HepG2 (cell line): ENCODE results near the gene C1orf198. TPM values are rescaled to one million over a fixed set of nuclear protein-coding genes. Genes with fewer than 3 reads are reported as not detected.

Source experiments
- ELF1 ChIP-seq: sonication (generic); formaldehyde crosslinking; IDR thresholded peaks from 2 replicates; pipeline ENCODE4 v1.4.0; 2020; ENCODE audit warnings: missing genetic modification reagents
- FOXP4 ChIP-seq: sonication (generic); formaldehyde crosslinking; IDR thresholded peaks from 2 replicates; pipeline ENCODE4 v1.4.0; 2020; ENCODE audit warnings: missing genetic modification reagents
- HDAC1 ChIP-seq: sonication (generic); formaldehyde crosslinking; IDR thresholded peaks from 2 replicates; pipeline ENCODE4 v1.5.1; 2020; ENCODE audit warnings: mild to moderate bottlenecking, missing genetic modification reagents
- KLF6 ChIP-seq: IDR thresholded peaks from 2 replicates; pipeline ENCODE4 v1.8.0; 2016; ENCODE audit warnings: missing biosample characterization, missing genetic modification reagents
- RBM22 ChIP-seq: fragments of 200-400 bp; formaldehyde crosslinking; optimal IDR thresholded peaks from 2 replicates; pipeline ENCODE3; 2017; ENCODE audit warnings: mild to moderate bottlenecking, low read length, moderate library complexity
- TCF12 ChIP-seq, 2 experiments: fragments of 450-650 bp in 1 of 2; sonication (generic) in 1 of 2; formaldehyde crosslinking in 1 of 2; IDR thresholded peaks; 2 replicates each; pipeline versions ENCODE4 v1.6.1 to v1.8.0; 2017 to 2022; ENCODE audit warnings: antibody characterized with exemption in 1 of 2, mild to moderate bottlenecking in 1 of 2, missing genetic modification reagents in 1 of 2, moderate library complexity in 1 of 2
- ZBTB20 ChIP-seq: sonication (generic); formaldehyde crosslinking; IDR thresholded peaks from 2 replicates; pipeline ENCODE4 v1.8.1; 2023; ENCODE audit warnings: missing genetic modification reagents, low read depth, mild to moderate bottlenecking, borderline replicate concordance
- ZBTB44 ChIP-seq: sonication (generic); formaldehyde crosslinking; IDR thresholded peaks from 2 replicates; pipeline ENCODE4 v1.4.0; 2020; ENCODE audit warnings: missing genetic modification reagents
- ZEB1 ChIP-seq: IDR thresholded peaks from 2 replicates; pipeline ENCODE4 v1.6.1; 2012; ENCODE audit warnings: mild to moderate bottlenecking, low read depth, inconsistent platforms; ENCODE audit not compliant: insufficient replicate concordance
- ZFX ChIP-seq: sonication (generic); formaldehyde crosslinking; IDR thresholded peaks from 2 replicates; pipeline ENCODE4 v1.4.0; 2020; ENCODE audit warnings: mild to moderate bottlenecking, low read depth, missing genetic modification reagents, moderate library complexity
- ZNF225 ChIP-seq: sonication (generic); formaldehyde crosslinking; IDR thresholded peaks from 2 replicates; pipeline ENCODE4 v1.4.0; 2020; ENCODE audit warnings: mild to moderate bottlenecking, missing genetic modification reagents
- ZNF552 ChIP-seq: sonication (generic); formaldehyde crosslinking; IDR thresholded peaks from 2 replicates; pipeline ENCODE4 v1.9.0; 2022; ENCODE audit warnings: missing genetic modification reagents, mild to moderate bottlenecking, borderline replicate concordance
- ZNF607 ChIP-seq: sonication (generic); formaldehyde crosslinking; IDR thresholded peaks from 2 replicates; pipeline ENCODE4 v1.5.1; 2020; ENCODE audit warnings: missing genetic modification reagents, mild to moderate bottlenecking, borderline replicate concordance
- ZNF740 ChIP-seq: sonication (generic); formaldehyde crosslinking; IDR thresholded peaks from 2 replicates; pipeline ENCODE4 v1.4.0; 2020; ENCODE audit warnings: missing genetic modification reagents
- ZSCAN22 ChIP-seq: sonication (generic); formaldehyde crosslinking; IDR thresholded peaks from 2 replicates; pipeline ENCODE4 v1.4.0; 2020; ENCODE audit warnings: mild to moderate bottlenecking, missing genetic modification reagents
- ZZZ3 ChIP-seq: sonication (generic); formaldehyde crosslinking; IDR thresholded peaks from 2 replicates; pipeline ENCODE4 v1.4.0; 2020; ENCODE audit warnings: missing genetic modification reagents, mild to moderate bottlenecking, borderline replicate concordance
- polyA plus RNA-seq, 8 experiments: library from polyadenylated mRNA; depleted of rRNA in 3 of 8; stranded (reverse) in 7 of 8; unstranded in 1 of 8; fragments of >200 nt; fragmentation: Illumina TruSeq in 4 of 8; extraction: Trizol in 4 of 8; gene quantifications; 2 replicates each; pipeline versions ENCODE4 v1.2.1 to v1.2.3, GENCODE V29; 2011 to 2016; ENCODE audit warnings: low read depth in 4 of 8, missing spikeins in 1 of 8, mixed read lengths in 1 of 8; ENCODE audit not compliant: insufficient read depth in 1 of 8
- total RNA-seq, 5 experiments: library from RNA; depleted of rRNA; stranded (reverse); fragments of >200 nt; fragmentation: Illumina TruSeq; extraction: Trizol; gene quantifications; 2 replicates each; pipeline ENCODE4 v1.2.3, GENCODE V29; 2016; ENCODE audit warnings: low read depth in 1 of 5
- TF ChIP-seq, protein P1 (sequence below): sonication (generic); formaldehyde crosslinking; IDR thresholded peaks from 2 replicates; pipeline ENCODE4 v1.4.0; 2020; ENCODE audit warnings: mild to moderate bottlenecking, missing genetic modification reagents, borderline replicate concordance
- TF ChIP-seq, protein P2 (sequence below): sonication (generic); formaldehyde crosslinking; IDR thresholded peaks from 2 replicates; pipeline ENCODE4 v1.5.1; 2020; ENCODE audit warnings: mild to moderate bottlenecking, missing genetic modification reagents, moderate library complexity
- TF ChIP-seq, protein P3 (sequence below): fragments of 450-650 bp; IDR thresholded peaks from 2 replicates; pipeline ENCODE4 v1.6.1; 2017

The C1orf198 gene
- total and polyA plus RNA-seq, 2 of the 13 experiments (the other 11 are each of a cell fraction or from before 2014, with no cell fraction given) = 12.7 to 13.4 TPM

DNA sequence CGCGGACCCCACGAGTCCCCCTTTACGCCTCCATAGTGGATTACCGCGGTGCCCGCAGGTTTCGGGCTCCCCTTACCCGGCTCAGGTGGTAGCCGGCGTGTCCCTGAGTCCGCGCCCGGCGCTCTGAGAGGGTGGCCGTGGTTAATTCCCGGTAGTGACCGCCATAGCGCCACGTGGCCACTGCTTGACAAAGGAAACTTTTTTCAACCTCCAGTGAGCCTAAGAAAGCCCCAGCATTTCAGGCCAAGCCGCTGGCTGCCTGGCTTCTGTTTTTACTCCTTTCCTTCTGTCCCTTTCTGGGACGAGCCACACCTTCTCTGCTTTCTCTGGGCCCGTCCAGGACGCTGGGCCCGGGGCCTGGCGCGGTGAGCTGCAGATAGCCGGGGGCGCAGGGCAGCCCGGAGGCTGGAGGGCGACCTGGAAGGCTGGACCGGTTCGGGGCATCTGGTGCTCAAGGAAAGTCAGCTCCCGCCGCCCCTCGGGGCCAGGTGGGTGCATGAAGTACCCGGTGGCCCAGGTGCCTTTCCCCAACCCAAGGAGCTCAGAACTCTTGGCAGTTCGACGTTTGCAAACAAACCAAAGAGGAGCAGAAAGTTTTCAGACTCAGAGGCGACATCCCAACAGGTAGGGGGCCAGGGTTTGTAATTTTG is 540 bp upstream of the C1orf198 start (continued):
- TF ChIP-seq, protein P1, sequence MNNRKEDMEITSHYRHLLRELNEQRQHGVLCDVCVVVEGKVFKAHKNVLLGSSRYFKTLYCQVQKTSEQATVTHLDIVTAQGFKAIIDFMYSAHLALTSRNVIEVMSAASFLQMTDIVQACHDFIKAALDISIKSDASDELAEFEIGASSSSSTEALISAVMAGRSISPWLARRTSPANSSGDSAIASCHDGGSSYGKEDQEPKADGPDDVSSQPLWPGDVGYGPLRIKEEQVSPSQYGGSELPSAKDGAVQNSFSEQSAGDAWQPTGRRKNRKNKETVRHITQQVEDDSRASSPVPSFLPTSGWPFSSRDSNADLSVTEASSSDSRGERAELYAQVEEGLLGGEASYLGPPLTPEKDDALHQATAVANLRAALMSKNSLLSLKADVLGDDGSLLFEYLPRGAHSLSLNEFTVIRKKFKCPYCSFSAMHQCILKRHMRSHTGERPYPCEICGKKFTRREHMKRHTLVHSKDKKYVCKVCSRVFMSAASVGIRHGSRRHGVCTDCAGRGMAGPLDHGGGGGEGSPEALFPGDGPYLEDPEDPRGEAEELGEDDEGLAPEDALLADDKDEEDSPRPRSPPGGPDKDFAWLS (CRISPR knock-in tag) = no peak
- TF ChIP-seq ZFX (CRISPR knock-in tag) = peak; percentile 79
- TF ChIP-seq ZZZ3 = no peak
- TF ChIP-seq ZNF740 = peak; percentile 50; the same call in 1 of the 2 replicates
- peak; percentile 41 for TF ChIP-seq ZEB1
- peak; percentile 34; the same call in 1 of the 2 replicates for TF ChIP-seq ELF1 (CRISPR knock-in tag)
- peak; percentile 56 for TF ChIP-seq RBM22
- TF ChIP-seq, protein P2, sequence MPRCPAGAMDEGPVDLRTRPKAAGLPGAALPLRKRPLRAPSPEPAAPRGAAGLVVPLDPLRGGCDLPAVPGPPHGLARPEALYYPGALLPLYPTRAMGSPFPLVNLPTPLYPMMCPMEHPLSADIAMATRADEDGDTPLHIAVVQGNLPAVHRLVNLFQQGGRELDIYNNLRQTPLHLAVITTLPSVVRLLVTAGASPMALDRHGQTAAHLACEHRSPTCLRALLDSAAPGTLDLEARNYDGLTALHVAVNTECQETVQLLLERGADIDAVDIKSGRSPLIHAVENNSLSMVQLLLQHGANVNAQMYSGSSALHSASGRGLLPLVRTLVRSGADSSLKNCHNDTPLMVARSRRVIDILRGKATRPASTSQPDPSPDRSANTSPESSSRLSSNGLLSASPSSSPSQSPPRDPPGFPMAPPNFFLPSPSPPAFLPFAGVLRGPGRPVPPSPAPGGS = no peak
- 0 out of 2 replicates have a peak, but pooled peaks have one; percentile 59 for TF ChIP-seq ZNF552 (CRISPR knock-in tag)
- TF ChIP-seq ZNF607 (CRISPR knock-in tag) = peak; percentile 87
- TF ChIP-seq ZBTB44 = peak; percentile 24; the same call in 1 of the 2 replicates
- peak; percentile 58; the same call in 1 of the 2 replicates for TF ChIP-seq ZNF225 (CRISPR knock-in tag)
- no peak for TF ChIP-seq TCF12 (IDR thresholded peaks at IDR 0.05)
- TF ChIP-seq TCF12 (CRISPR knock-in tag; IDR thresholded peaks at IDR 0.05) = no peak
- no peak for TF ChIP-seq FOXP4 (CRISPR knock-in tag)
- TF ChIP-seq ZBTB20 = no peak
- TF ChIP-seq KLF6 = no peak
- no peak for TF ChIP-seq ZSCAN22 (CRISPR knock-in tag)
- TF ChIP-seq HDAC1 (CRISPR knock-in tag) = peak; percentile 57
- TF ChIP-seq, protein P3, sequence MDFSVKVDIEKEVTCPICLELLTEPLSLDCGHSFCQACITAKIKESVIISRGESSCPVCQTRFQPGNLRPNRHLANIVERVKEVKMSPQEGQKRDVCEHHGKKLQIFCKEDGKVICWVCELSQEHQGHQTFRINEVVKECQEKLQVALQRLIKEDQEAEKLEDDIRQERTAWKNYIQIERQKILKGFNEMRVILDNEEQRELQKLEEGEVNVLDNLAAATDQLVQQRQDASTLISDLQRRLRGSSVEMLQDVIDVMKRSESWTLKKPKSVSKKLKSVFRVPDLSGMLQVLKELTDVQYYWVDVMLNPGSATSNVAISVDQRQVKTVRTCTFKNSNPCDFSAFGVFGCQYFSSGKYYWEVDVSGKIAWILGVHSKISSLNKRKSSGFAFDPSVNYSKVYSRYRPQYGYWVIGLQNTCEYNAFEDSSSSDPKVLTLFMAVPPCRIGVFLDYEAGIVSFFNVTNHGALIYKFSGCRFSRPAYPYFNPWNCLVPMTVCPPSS = no peak
